Lung microvascular endothelial cell (primary cell): Measurements from ENCODE around the gene TMEM229B. TPM values are rescaled to one million over a fixed set of nuclear protein-coding genes. Genes with fewer than 3 reads are reported as not detected.
"Not testable (repeated sequence)": the region's sequence is repeated elsewhere in the genome, so short reads cannot be mapped to it uniquely, and the experiment has no call there.

Source experiments
- DNase-seq, 2 donors: peaks; one replicate each; pipeline versions ENCODE4 v3.0.0 to v3.0.0-alpha.2; 2010; ENCODE audit warnings: low read depth in 2 of 2
- total RNA-seq: library from RNA; depleted of rRNA; stranded (reverse); fragments of >200 nt; gene quantifications from 2 replicates; pipeline ENCODE4 v1.2.1, GENCODE V29; 2014

Gene TMEM229B
- total RNA-seq, 1 donor from 2014 or later = 0.40 TPM

GRCh38 chr14:67457782-67458181 is 30.7 kb downstream of the TMEM229B start:
- no peak for DNase-seq

- DNase-seq = no peak
Measured at GRCh38 chr14:67456732-67457131, 31.8 kb downstream of the TMEM229B start.

GRCh38 chr14:67453575-67454300 is 34.8 kb downstream of the TMEM229B start:
- DNase-seq = no peak

GRCh38 chr14:67451667-67452066 is 36.9 kb downstream of the TMEM229B start:
- not testable (repeated sequence) for DNase-seq

- no peak for DNase-seq
Measured at GRCh38 chr14:67449096-67449495, 39.4 kb downstream of the TMEM229B start.

GRCh38 chr14:67447033-67447381 is 41.5 kb downstream of the TMEM229B start:
- DNase-seq = no peak

- DNase-seq = no peak
Measured at GRCh38 chr14:67446371-67447032, 42.0 kb downstream of the TMEM229B start.

- no peak for DNase-seq
Measured at GRCh38 chr14:67444395-67444794, 44.1 kb downstream of the TMEM229B start.

- no peak for DNase-seq
Measured at GRCh38 chr14:67442139-67442906, 46.2 kb downstream of the TMEM229B start.

- DNase-seq = no peak
Measured at GRCh38 chr14:67441672-67442071, 46.8 kb downstream of the TMEM229B start.

GRCh38 chr14:67441256-67441655 is 47.3 kb downstream of the TMEM229B start:
- no peak for DNase-seq

- no peak for DNase-seq
Measured at GRCh38 chr14:67440513-67440912, 48.0 kb downstream of the TMEM229B start.

GRCh38 chr14:67438969-67439368 is 49.6 kb downstream of the TMEM229B start:
- DNase-seq = no peak

GRCh38 chr14:67436006-67436866 is 52.3 kb downstream of the TMEM229B start:
- no peak for DNase-seq

- no peak for DNase-seq
Measured at GRCh38 chr14:67435603-67436002, 52.9 kb downstream of the TMEM229B start.

- DNase-seq = no peak
Measured at GRCh38 chr14:67432050-67432564, 56.4 kb downstream of the TMEM229B start.

- no peak for DNase-seq
Measured at GRCh38 chr14:67429510-67430205, 58.9 kb downstream of the TMEM229B start.

GRCh38 chr14:67428501-67429031 is 60.0 kb downstream of the TMEM229B start:
- DNase-seq = peak in 1 of 2 donors; percentile 37

GRCh38 chr14:67426983-67427606 is 61.4 kb downstream of the TMEM229B start:
- DNase-seq = peak; percentile 81 to 87

- DNase-seq = no peak
Measured at GRCh38 chr14:67426161-67426560, 62.4 kb downstream of the TMEM229B start.
